IPS-11a (cell line): Measurements from ENCODE around the gene LEF1.

Experiments used
- H3K4me3 ChIP-seq: one replicate; pipeline ENCODE4 v1.5.1; 2013; ENCODE audit warnings: low read depth, low read length, control low read depth

The LEF1 gene

DNA sequence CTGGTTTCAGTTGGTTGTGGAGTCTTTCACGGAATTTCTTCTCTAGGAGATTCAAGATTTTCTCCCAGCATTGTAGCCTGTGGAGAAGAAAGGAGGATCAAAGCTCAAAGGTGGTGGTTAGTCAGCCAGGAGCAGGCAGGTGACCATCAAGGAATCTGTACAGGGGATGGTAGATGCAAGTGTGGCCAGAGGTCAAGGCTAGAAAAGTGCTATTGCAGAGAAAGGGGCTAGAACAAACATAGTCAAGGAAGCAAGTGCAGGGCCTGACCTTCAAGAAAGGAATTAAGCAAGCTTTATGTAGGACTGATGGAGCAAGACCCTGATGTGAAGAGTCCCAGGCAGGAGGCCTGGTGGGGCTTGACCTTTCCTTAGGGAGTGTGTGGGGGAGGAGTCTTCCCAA is 162.9 kb downstream of the LEF1 start:
- no peak overlapping the region for H3K4me3 ChIP-seq

- no peak overlapping the region for H3K4me3 ChIP-seq
Observed at GRCh38 chr4:108004646-108005045, 164.1 kb downstream of the LEF1 start.

GRCh38 chr4:108003982-108004515 is 164.7 kb downstream of the LEF1 start:
- no peak overlapping the region for H3K4me3 ChIP-seq

- no peak overlapping the region for H3K4me3 ChIP-seq
Observed at GRCh38 chr4:108001540-108002135, 167.1 kb downstream of the LEF1 start.

- no peak overlapping the region for H3K4me3 ChIP-seq
Observed at GRCh38 chr4:107999932-108000539, 168.7 kb downstream of the LEF1 start.

DNA sequence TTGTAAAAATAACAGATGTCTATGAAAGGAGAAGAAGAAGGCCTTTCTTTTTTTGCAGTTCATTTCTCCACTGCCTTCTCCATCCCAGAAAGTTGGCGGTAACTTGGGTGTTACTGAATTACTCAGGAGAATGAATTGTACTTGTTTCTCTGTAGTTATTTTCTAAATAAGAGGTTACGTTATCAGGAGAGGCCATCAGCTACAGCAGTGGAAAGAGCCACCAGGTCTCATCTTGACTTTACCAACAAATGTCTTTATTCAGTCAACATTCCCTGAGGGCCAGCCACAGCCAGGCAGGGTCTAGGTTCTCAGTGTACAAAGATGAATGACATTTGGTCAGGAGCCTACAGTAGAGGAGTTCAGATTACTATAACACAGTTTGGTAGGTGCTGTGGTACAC is 170.9 kb downstream of the LEF1 start:
- H3K4me3 ChIP-seq = no peak overlapping the region
